ENCODE measurements around the gene DMBT1. TPM values are rescaled to one million over a fixed set of nuclear protein-coding genes. Genes with fewer than 3 reads are reported as not detected.

Gene DMBT1
- not detected in 2 replicates for total RNA-seq
- not detected for total RNA-seq (2013)
- polyA plus RNA-seq = not detected in 2 replicates
- polyA minus RNA-seq = not detected in 2 replicates

GRCh38 chr10:122560279-122560804 is at the start of gene DMBT1:
Gene DMBT1, plus strand, starts transcription at chr10:122560754. Its CDS starts 17 bp downstream, at chr10:122560771.
- Histone ChIP-seq H2AFZ (ENCODE audit: insufficient read depth, low read depth, low read length, poor library complexity, severe bottlenecking) (no peak within 1 kb of the TSS), H4K20me1 (ENCODE audit: control insufficient read depth, insufficient read depth, low read length, poor library complexity, severe bottlenecking) (no peaks in the 10 kb centered on the region), H3K4me1 (ENCODE audit: control insufficient read depth in 2 of 2, insufficient read depth in 2 of 2, low read length in 2 of 2) (no peaks in the 10 kb centered on the region), H3K79me2 (ENCODE audit: control insufficient read depth, insufficient read depth, low read length) (no peaks in the 10 kb centered on the region), H3K27me3 (replicated peaks in 1 of 4; ENCODE audit: control extremely low read depth in 1 of 4, control insufficient read depth in 3 of 4, insufficient read depth in 4 of 4, low read length in 3 of 4) (peaks cover 0 to 10% (median 3%) of the 10 kb centered on the region in 4 experiments), H3K4me3 (ENCODE audit: control extremely low read depth in 1 of 5, extremely low read depth in 1 of 5, insufficient read depth in 1 of 5, low read depth in 2 of 5, low read length in 4 of 5) (no peak within 1 kb of the TSS), H3K4me2 (replicated peaks; ENCODE audit: low read depth, low read length, poor library complexity, severe bottlenecking) (no peak within 1 kb of the TSS), H3K27ac (ENCODE audit: low read length in 2 of 2) (no peak within 1 kb of the TSS), H3K9ac (ENCODE audit: low read length) (no peak within 1 kb of the TSS), H3K36me3 (replicated peaks in 1 of 2; ENCODE audit: control extremely low read depth in 1 of 2, control insufficient read depth in 1 of 2, extremely low read depth in 1 of 2, insufficient read depth in 2 of 2, low read length in 1 of 2) (no peaks in the 10 kb centered on the region), H3K9me3 (ENCODE audit: control extremely low read depth in 1 of 3, control insufficient read depth in 2 of 3, insufficient read depth in 1 of 3, low read length in 2 of 3) (no peaks in the 10 kb centered on the region)
- Mint-ChIP-seq H3K27ac (no peak within 1 kb of the TSS), H3K4me3 (no peak within 1 kb of the TSS), H3K4me1 (no peaks in the 10 kb centered on the region), H3K9me3 (ENCODE audit: insufficient read depth) (no peaks in the 10 kb centered on the region), H3K27me3 (peaks cover 26% of the 10 kb centered on the region)
- ChIA-PET CTCF (no interaction called here), POLR2A (no interaction called here)
- no peak for TF ChIP-seq CTCF (IDR thresholded peaks at IDR 0.05)
- DNase-seq = no peak
- intact Hi-C loops (cut with micrococcal nuclease) = no loop called here
- no CpG with 5 or more reads among the region's 4 CpGs for whole genome bisulfite sequencing (ENCODE audit: insufficient coverage)
- ATAC-seq (ENCODE audit: low read depth) = no peak

DNA sequence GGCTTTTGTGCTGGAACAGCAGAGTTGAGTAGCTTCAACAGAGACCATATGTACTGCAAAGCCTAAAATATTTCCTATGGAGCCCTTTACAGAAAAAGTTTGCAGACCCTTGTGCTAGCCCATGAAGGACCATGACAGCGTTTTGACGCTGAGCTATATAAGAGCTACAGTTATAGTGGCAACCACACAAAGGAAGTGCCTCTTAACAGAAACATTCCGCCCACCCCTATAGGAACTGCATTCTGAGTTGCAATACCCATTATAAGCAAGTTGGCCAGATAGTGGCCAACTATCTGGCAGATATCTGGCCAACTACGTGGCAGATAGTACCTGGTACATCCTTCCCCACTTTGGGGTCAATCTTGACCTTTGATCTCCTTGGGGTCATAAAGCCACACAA is 47.5 kb upstream of the DMBT1 start:
- H3K27ac Mint-ChIP-seq = no peak overlapping the region
- ChIA-PET CTCF (no interaction called here), POLR2A (no interaction called here)
- ATAC-seq (ENCODE audit: low read depth) (no peak), DNase-seq (no peak)
- 62% methylated on average over 4 of the region's 4 CpGs for WGBS (ENCODE audit: insufficient coverage)
- Histone ChIP-seq H3K4me2 (replicated peaks; ENCODE audit: low read depth, low read length, poor library complexity, severe bottlenecking) (no peak overlapping the region), H3K9me3 (ENCODE audit: control extremely low read depth in 1 of 3, control insufficient read depth in 2 of 3, insufficient read depth in 1 of 3, low read length in 2 of 3) (no peaks in the 10 kb centered on the region), H2AFZ (ENCODE audit: insufficient read depth, low read depth, low read length, poor library complexity, severe bottlenecking) (no peak overlapping the region), H3K4me1 (ENCODE audit: control insufficient read depth in 2 of 2, insufficient read depth in 2 of 2, low read length in 2 of 2) (no peaks in the 10 kb centered on the region), H3K4me3 (ENCODE audit: control extremely low read depth in 1 of 5, extremely low read depth in 1 of 5, insufficient read depth in 1 of 5, low read depth in 2 of 5, low read length in 4 of 5) (no peak overlapping the region), H3K9ac (ENCODE audit: low read length) (no peak overlapping the region), H4K20me1 (ENCODE audit: control insufficient read depth, insufficient read depth, low read length, poor library complexity, severe bottlenecking) (no peaks in the 10 kb centered on the region), H3K27me3 (replicated peaks in 1 of 4; ENCODE audit: control extremely low read depth in 1 of 4, control insufficient read depth in 3 of 4, insufficient read depth in 4 of 4, low read length in 3 of 4) (no peaks in the 10 kb centered on the region), H3K79me2 (ENCODE audit: control insufficient read depth, insufficient read depth, low read length) (no peaks in the 10 kb centered on the region), H3K27ac (ENCODE audit: low read length in 2 of 2) (no peak overlapping the region), H3K36me3 (replicated peaks in 1 of 2; ENCODE audit: control extremely low read depth in 1 of 2, control insufficient read depth in 1 of 2, extremely low read depth in 1 of 2, insufficient read depth in 2 of 2, low read length in 1 of 2) (no peaks in the 10 kb centered on the region)
- H3K27me3 Mint-ChIP-seq = peaks cover 5% of the 10 kb centered on the region
- H3K9me3 Mint-ChIP-seq (ENCODE audit: insufficient read depth) = no peaks in the 10 kb centered on the region
- peaks cover 2% of the 10 kb centered on the region for H3K4me1 Mint-ChIP-seq
- H3K4me3 Mint-ChIP-seq = no peak overlapping the region
- TF ChIP-seq EZH2 (IDR thresholded peaks at IDR 0.05; ENCODE audit: borderline replicate concordance, insufficient read depth, low read depth, low read length, poor library complexity, severe bottlenecking) (no peak), CTCF (IDR thresholded peaks at IDR 0.05) (no peak)
- intact Hi-C loops (cut with micrococcal nuclease) = no loop called here

Measured in B cell (primary cell).